HG03460 (cell line): ENCODE measurements around the gene CDADC1.

Source experiments
- ATAC-seq: cut with Tn5 transposase; IDR thresholded peaks from one replicate; pipeline ENCODE4 v1.9.1; 2021; ENCODE audit not compliant: unreplicated experiment

The CDADC1 gene

DNA sequence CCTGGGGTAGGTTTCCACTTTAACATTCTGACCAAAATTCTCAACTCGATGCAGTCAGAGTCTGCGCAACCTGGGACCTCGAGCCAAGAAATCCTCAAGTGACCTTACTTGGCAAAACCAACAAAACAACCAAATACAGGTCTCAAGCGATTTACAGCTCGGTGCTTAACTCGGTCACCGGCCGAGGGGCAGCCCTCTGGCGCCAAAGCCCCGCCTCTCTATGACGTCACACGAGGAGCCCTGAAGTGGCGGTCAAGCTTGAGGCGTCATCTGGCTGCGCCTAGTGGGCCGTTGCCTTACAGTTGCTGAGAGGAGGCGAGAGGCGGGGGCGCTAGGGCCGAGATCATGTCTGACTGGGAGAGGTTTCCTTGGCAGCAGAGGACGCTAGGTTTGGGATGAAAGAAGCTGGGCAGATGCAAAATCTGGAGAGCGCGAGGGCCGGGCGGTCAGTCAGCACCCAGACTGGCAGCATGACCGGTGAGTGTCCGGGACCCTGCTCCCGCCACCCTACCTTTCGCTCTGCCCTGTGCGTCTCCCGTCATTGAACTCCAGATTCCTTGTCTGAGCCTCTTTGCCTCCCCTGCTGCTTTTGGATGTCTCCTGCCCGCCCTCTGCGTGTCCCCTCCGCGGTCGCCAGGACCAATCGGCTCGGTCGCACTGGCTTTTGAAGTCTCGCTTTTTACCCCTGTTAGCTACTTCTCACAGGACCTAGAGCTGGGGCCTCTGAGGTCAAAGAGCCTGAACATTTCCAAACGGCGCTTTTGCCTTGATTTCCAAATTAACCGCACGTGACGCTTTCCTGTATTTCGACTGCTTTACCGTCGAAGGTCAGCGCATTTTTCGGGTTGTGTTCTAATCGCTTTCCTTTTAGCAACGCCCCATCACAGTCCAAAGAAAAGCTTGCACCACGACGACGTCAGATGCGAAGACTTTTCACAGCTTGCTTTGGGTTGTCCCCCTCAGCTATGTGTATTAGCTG lies at the start of gene CDADC1:
TSS of gene CDADC1 (plus strand) at position 283 of the 979 bp plus-strand sequence. CDS start at position 396, 113 bp downstream.
- peak; percentile 95 for ATAC-seq

DNA sequence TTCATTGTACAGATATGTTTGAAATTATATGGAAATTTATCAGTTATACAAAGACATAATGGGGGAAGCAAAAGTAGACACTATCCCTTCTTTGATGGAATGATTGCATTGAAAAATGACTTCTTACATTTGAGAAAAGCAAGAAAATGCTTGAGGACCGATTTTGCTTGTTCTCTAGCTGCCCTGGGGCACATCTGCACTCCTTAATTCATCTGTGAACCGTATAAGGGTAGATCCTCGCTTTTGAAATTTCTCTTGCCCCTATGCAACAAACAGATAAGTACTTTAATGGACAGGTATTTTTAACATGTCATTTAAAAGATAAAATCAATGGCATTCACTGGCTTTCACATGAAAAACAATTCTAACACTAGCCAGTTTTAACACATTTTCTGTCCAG lies 41.1 kb upstream of the CDADC1 start:
- ATAC-seq = no peak

DNA sequence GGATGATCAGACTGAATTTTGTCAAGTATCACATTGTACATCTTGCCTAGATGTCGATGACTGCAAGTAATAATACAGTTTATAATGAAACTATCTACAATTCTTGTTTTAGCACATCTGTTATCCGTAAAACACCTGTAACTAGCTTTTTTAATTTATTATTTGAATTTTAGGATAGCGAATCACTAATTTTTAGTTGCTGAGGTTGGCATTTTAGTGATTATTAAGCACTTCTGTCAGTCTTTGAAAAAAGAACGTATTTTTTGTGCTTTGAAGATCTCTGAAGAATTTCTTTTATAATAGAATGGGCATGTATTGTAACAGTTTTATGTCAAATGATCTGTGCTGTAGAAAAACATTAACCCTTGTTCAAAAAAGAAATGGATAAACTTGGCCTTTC lies 39.1 kb upstream of the CDADC1 start:
- no peak for ATAC-seq

DNA sequence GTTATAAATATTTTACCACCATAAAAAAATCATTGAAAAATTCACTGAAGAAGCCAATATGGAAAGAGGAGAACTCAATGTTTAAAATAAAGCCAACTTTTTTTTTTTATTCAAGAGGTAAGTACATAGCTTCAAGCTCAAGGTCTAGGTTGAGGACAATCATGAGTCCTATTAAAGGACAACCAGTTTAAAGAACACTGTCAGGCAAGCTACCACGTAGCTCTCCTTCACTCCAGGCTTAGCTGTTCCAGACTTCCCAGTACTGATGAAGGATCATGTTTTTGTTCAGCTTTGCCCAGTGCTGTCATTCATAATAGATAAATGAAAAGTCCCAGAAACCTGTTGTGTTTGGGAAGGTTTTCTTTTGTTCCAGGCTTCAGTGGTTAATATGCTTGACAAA lies 37.6 kb upstream of the CDADC1 start:
- ATAC-seq = no peak

DNA sequence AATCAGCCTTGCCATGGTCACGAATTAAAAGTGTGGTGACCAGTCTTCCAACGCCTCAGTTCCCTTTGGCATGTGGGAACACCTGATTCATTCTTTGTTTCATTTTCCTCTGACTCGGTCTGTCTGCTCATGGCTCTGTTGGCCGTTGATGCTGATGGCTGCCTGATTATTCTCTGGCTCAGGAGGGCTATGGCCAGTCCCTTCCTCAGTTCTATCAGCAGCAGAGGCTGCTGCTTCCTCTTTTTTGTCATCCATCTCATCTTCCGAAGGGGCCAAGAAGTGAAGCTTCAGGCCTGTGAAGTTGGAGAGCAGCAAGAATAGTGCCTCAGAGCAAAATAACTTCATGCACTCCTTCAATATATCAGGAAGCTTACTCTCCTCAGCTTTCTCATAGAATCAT lies 37.1 kb upstream of the CDADC1 start:
- ATAC-seq = no peak

DNA sequence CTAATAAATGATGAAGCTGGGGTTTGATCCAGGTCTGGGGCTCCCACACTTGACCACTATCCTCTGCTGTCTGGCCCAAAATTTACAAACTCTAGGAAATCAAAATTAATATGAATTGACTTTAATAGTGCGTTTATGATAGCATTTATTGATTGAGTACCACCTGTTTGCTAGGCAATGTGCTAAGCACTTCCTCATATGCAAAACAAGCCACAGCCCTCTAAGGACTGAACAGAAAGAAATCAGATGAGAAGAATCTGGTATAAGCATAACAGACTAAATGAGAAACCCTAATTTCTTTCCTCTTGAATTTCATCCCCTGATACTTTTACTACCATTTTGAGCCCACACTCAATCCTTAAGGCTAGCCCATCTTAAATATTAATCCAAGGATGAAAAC lies 34.2 kb upstream of the CDADC1 start:
- no peak for ATAC-seq

DNA sequence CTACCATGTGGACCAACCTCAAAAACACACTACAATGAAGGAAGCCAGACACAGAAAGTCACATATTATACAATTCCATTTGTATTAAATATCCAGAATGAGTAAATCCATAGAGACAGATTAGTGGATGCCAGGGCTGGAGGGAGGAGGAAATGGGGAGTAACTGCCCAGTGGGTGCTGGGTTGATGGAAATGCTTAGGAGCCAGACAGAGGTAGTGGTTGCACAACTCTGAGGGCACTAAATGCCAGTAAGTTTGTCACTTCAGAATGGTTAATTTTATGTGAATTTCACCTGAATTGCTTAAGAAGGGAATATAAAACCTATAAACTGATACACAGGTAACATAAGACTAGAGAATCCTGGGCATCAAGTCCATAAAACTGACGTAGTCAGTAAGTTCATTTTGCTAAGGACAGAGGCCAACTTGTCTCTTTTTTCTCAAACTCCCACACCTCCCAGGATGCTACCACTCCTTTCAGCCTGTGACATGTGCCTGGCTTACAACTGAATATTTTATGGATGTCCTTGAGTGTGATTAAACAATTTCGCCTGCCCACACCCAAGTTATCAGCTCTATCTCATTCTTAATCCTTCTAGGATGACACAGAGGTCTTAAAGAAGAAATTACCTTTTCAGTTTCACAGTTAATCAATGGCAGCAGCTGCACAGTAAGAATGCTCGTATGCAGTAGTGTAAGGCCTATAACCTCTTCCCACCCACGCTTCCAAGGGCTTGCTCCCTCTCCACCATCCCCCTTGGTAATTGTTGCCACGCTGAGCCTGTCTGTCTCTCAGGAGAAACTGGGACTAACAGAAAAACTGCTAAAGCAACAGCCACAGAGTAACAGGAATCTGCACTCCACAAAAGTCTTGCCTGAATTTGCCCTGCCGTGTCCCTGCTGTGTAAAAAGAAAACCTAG lies 33.5 kb upstream of the CDADC1 start:
- ATAC-seq = no peak

DNA sequence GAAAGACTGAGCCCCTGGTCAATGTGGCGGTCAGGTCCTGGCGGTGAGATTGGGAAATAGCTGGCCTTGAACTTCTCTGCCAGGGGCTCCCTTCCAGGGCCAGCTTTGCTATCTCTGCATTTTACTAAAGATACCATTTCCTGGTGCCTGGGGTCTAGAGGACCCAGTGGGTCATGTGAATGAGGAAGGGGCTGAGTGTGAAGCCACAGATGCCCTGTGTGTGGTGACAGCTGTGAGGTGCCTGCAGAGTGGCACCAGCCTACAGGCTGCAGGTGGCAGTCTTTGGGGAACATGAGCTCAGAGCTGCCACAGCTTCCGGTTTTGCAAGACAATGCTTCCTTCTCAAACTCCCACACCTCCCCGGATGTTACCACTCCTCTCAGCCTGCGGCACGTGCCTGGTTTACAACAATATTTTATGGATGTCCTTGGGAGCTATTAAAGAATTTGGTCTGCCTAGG lies 32.8 kb upstream of the CDADC1 start:
- peak; percentile 79 for ATAC-seq

DNA sequence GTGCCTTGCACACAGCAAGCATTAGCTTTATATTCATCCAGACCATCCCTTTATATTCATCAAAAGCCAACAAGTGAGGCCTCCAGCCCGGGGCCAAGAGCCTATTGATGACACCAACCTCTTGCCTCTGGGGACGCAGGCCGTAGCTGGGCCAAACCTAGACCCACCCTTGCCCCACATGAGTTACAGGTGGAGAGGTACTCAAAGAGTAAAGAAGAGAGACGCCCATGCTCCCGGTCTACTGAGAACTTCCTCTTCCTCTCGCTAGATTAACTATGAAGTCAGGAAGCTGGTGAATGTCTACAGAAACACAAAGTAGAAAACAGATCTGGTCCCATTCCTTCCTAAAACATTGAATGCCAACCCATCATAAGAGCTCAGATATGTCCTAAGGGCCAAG lies 31.4 kb upstream of the CDADC1 start:
- no peak for ATAC-seq

DNA sequence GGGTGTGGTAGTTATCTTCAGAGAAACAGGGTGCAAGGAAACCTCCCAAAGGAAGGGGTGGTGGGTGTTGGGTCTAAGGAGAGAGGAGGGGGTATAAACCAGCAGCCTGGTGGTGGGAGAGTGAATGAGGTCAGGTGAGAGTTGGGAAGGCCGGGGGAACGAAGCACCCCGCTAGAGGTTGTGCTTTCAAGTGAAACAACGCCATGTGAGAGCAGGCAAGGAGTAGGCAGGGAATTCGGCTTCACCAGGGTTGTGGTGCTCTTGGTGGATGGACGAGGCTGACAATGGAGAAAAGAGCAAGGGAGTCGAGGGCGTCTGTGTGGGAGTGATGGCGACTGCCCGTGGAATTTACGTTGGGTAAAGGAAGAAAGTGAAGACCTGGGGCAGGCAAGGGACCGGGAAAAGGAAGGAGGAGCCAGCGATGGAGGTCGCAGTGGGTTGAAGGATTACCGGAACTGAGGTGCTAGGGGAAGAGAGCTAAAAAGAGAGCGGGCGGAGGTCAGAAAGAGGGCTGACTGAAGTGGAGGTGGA lies 29.7 kb upstream of the CDADC1 start:
- no peak for ATAC-seq

DNA sequence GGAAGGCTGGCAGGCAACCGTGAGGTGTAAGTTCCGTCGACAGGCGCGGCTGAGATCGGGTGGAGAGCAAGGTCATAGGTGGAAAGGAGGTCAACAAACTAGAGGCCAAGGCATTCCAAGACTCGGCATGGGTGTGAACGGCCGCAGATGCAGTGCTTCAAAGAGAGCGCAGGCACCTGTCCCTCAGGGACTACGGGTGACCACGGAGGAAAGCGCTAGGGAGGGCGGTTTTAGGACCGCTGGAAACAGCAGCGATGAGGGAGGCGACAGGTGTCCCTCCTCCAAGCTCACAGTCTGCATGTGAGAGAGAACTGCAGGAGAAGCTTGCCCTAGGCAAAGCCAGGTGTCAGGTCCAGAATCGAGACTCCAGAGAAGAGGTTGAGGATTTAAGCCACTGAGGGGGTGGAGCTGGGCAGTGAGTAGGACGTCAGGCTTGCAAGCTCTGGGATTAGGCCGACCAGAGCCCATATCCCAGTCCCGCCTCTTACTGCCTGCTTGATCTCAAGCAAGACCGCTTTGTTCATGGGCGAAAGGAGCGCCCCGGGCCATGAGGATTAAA lies 29.2 kb upstream of the CDADC1 start:
- no peak for ATAC-seq

DNA sequence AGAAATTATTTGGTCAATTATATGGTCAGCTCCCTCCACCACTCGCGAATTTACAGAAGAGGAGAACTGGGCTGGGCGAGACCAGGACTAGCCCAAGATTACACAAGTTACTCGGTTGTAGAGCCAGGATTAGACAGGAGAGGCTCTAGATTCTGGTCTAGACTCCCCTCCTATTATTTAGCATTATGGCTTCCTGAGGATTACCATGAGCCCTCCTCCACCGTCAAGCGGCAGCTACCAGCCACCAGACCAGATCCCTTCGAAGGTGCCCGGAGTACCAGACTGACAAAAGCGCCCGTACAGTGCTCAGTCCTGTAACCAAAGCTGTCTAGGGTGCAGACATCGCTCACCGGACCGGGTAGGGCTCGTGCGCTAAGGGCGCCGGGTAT lies 28.1 kb upstream of the CDADC1 start:
- ATAC-seq = no peak

DNA sequence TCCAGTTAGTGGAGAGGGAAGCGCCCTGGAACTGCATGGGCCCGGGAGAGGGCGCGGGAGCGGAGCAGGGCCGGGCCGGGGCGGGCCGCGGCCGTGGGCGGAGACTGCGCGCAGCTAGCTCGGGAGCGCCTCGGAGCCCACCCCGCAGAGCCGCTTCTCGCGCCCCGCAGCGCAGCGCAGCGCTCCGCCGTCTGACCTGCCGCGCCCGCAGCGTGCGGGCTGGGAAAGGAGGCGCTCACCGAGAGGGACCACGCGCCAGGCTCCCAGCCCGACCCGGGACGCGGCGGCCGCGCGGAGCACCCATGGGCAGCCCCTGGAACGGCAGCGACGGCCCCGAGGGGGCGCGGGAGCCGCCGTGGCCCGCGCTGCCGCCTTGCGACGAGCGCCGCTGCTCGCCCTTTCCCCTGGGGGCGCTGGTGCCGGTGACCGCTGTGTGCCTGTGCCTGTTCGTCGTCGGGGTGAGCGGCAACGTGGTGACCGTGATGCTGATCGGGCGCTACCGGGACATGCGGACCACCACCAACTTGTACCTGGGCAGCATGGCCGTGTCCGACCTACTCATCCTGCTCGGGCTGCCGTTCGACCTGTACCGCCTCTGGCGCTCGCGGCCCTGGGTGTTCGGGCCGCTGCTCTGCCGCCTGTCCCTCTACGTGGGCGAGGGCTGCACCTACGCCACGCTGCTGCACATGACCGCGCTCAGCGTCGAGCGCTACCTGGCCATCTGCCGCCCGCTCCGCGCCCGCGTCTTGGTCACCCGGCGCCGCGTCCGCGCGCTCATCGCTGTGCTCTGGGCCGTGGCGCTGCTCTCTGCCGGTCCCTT lies 27.5 kb upstream of the CDADC1 start, which contains the start of gene MLNR:
TSS of gene MLNR (plus strand) at position 303 of the 820 bp plus-strand sequence. CDS start at position 303, 0 bp downstream.
- no peak for ATAC-seq

DNA sequence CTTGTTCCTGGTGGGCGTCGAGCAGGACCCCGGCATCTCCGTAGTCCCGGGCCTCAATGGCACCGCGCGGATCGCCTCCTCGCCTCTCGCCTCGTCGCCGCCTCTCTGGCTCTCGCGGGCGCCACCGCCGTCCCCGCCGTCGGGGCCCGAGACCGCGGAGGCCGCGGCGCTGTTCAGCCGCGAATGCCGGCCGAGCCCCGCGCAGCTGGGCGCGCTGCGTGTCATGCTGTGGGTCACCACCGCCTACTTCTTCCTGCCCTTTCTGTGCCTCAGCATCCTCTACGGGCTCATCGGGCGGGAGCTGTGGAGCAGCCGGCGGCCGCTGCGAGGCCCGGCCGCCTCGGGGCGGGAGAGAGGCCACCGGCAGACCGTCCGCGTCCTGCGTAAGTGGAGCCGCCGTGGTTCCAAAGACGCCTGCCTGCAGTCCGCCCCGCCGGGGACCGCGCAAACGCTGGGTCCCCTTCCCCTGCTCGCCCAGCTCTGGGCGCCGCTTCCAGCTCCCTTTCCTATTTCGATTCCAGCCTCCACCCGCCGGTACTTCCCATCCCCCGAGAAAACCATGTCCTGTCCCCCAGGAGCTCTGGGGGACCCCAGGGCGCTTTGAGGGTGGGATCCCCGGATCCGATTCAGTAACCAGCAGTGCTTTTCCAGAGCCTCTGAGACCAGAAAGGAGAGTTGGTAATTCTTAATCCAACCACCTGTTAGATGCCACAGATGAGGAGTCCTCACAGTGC lies 26.7 kb upstream of the CDADC1 start:
- no peak for ATAC-seq

DNA sequence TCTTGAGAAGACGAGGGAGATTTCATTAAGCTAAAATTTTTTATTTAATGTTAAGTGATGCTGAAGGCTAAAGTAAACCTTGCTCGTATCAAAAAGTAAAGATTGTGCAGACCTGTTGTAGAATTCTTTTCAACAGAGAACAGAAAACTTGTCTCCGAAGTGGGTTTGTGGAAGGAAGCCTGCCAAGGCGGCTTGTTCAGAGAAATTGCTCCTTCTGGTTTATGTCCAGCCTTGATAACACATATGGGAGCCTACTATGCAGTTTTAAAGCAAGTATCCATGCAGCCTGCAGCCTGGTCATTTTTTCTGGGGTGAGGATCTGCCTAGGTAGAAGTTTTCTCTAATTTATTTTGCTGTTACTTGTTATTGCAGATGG lies 26.1 kb upstream of the CDADC1 start:
- no peak for ATAC-seq

DNA sequence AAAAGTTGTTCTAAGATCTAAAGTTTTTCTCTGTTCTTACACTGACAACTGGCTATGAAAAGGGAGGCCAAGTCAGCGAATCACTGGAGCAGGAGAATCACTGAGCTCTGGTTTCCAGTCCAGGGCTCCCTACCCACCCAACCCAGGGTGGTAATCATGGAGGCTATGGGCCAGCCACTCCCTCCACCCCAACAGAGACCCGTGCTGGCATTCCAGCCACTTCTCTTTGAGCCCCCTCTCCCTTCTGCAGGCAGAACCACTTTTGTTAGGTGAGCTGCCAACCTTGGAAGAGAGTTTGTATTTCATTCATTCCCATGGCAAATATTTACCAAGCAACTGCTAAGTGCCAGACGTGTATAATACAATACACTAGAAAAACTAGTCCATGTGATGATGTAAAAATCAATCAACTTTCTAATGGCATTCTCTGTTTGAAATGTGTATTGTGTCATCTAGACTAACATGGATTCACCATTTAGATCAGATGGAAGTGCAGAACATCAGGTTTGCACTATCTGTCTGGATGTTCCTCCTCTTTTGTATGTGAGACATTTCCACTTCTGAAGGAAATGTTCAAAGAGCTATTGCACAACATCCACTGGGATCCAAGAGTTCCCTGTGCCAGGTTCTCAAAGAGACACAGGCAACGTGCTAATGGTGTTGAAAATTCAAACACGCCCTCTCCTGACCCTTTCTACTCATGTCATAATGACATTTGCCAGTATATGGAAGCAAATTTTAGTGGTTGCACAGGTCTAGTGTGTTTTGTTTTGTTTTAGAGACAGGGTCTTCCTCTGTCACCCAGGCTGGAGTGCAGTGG lies 22.3 kb upstream of the CDADC1 start:
- ATAC-seq = no peak

DNA sequence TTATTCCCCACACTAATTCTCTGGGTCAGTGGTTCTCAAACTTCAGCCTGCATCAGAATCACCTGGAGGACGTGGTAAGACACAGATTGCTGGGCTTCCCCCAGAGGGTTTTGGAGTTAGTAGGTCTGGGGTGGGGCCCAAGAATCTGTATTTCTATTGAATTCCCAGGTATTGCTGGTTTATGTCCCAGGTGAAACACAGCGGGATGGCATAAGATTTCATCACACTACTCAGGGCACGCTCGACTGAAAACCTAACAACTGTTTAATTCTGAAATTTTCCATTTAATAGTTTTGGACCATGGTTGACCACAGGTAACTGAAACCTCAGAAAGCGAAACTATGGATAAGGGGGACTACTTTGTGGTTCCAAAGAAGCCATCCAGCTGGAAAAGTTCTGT lies 21.1 kb upstream of the CDADC1 start:
- ATAC-seq = no peak

DNA sequence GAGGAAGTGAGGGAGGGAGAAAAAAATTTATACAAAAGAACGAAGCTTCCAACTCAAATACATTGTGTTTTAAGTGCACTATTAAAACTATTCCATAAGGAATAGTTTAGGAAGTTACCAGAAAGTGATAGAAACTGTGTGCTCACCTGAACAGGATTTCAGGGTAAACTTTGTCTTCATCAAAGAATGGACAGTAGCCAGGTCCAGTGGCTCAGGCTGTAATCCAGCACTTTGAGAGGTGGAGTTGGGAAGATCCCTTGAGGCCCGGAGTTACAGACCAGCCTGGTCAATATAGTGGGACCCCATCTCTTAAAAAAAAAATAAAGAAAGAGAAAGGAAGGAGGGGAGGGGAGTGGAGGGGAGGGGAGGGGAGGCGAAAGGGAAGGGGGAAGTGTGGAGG lies 13.0 kb upstream of the CDADC1 start:
- ATAC-seq = no peak
